Right lobe of liver (tissue), 6 donors: Measurements from ENCODE around the gene GAL3ST3. TPM values are rescaled to one million over a fixed set of nuclear protein-coding genes. Genes with fewer than 3 reads are reported as not detected.
A peak's percentile ranks its signal among the peaks of the same experiment; 100 is the strongest.

ENCODE experiments used
- ATAC-seq, 4 donors: fragments of 200-7000 bp; cut with Tn5 transposase; one replicate each; pipeline ENCODE4 v1.9.1; 2020; ENCODE audit warnings: mild to moderate bottlenecking in 4 of 4, moderate library complexity in 4 of 4
- DNase-seq, 3 donors: peaks; one replicate each; pipeline ENCODE4 v3.0.0-alpha.2; 2020
- H3K27ac ChIP-seq, 3 donors: fragments of 200-600 bp; one replicate each; pipeline ENCODE4 v1.8.0; 2022
- H3K27me3 ChIP-seq, 2 donors: fragments of 200-600 bp; one replicate each; pipeline ENCODE4 v1.8.0; 2022
- H3K36me3 ChIP-seq, 4 donors: fragments of 200-600 bp; sonication (generic) in 1 of 4; one replicate each; pipeline versions ENCODE4 v1.5.1 to v1.8.0; 2017 to 2022; ENCODE audit warnings: control low read depth in 1 of 4
- H3K4me1 ChIP-seq, 4 donors: fragments of 200-600 bp; sonication (generic) in 1 of 4; one replicate each; pipeline versions ENCODE4 v1.5.1 to v1.8.0; 2017 to 2022; ENCODE audit warnings: control low read depth in 1 of 4
- H3K4me3 ChIP-seq, 3 donors: fragments of 200-600 bp; one replicate each; pipeline ENCODE4 v1.8.0; 2022
- H3K9me3 ChIP-seq, 4 donors: fragments of 200-600 bp; sonication (generic) in 1 of 4; one replicate each; pipeline versions ENCODE4 v1.5.1 to v1.8.0; 2017 to 2022; ENCODE audit warnings: control low read depth in 1 of 4
- CTCF ChIP-seq, 4 donors: fragments of 200-600 bp in 3 of 4; fragments of 450-650 bp in 1 of 4; IDR thresholded peaks; one replicate each; pipeline versions ENCODE4 v1.5.1 to v1.8.0; 2016 to 2022; ENCODE audit warnings: antibody characterized with exemption in 4 of 4, mild to moderate bottlenecking in 2 of 4
- POLR2A ChIP-seq: fragments of 450-650 bp; IDR thresholded peaks from one replicate; pipeline ENCODE4 v1.6.1; 2017; ENCODE audit warnings: antibody characterized with exemption, mild to moderate bottlenecking
- WGBS: methylation state at CpG from one replicate; pipeline ENCODE4 v1.1.6; 2018; ENCODE audit warnings: low coverage, low lambda C conversion rate; ENCODE audit not compliant: insufficient coverage; ENCODE audit errors: missing lambda C conversion rate; 5-methylcytosine and 5-hydroxymethylcytosine counted together
- intact Hi-C, 2 donors: fragments of 100-400 bp; cut with DNase I; formaldehyde crosslinking; loops; one replicate each; pipeline versions ENCODE4 v1.11.2 to v1.14.1; 2022
- total RNA-seq, 6 experiments: library from RNA; depleted of rRNA in 2 of 6; stranded (reverse); fragments of >200 nt in 2 of 6; fragmentation: NEBNext Ultra II Directional in 3 of 6; extraction: Animal tissue kit (Norgen Biotek cat#: 25700) in 3 of 6; gene quantifications; one replicate each; pipeline versions ENCODE4 v1.1.0 to v1.2.4, GENCODE V29; 2016 to 2023
- donor health status: DM: no; HTN: yes; CAD: no.
- donor health status: DM: no; HTN: no; CAD: no.
- donor health status: DM: no; HTN: no; CAD: no.
- donor health status: DM: no; HTN: yes; CAD: no.
- donor health status: DM: no; HTN: yes; CAD: no.

The GAL3ST3 gene
- total RNA-seq, 6 experiments from 2014 or later, result not detected

GRCh38 chr11:66037327-66037726 is 11.6 kb downstream of the GAL3ST3 start:
- no peaks in the 10 kb centered on the region for H3K27me3 ChIP-seq
- ATAC-seq (peak in 2 of 4 donors; percentile 22 to 38), DNase-seq (peak in 1 of 3 donors; percentile 28)
- no peaks in the 10 kb centered on the region for H3K9me3 ChIP-seq
- TF ChIP-seq CTCF (IDR thresholded peaks at IDR 0.05) (no peak), POLR2A (no peak)
- no peaks in the 10 kb centered on the region for H3K4me1 ChIP-seq
- H3K27ac ChIP-seq, result no peak overlapping the region
- no peak overlapping the region for H3K4me3 ChIP-seq
- intact Hi-C loops, result no loop called here
- WGBS, result 56% methylated on average over 3 of the region's 3 CpGs
- H3K36me3 ChIP-seq, result no peaks in the 10 kb centered on the region

GRCh38 chr11:66036334-66036710 is 12.6 kb downstream of the GAL3ST3 start:
- ATAC-seq, result no peak
- Histone ChIP-seq H3K4me3 (no peak overlapping the region), H3K9me3 (no peaks in the 10 kb centered on the region), H3K27ac (no peak overlapping the region), H3K4me1 (no peaks in the 10 kb centered on the region), H3K27me3 (no peaks in the 10 kb centered on the region), H3K36me3 (no peaks in the 10 kb centered on the region)
- TF ChIP-seq POLR2A, result no peak
- no peak for TF ChIP-seq CTCF (IDR thresholded peaks at IDR 0.05)
- no peak for DNase-seq
- 74% methylated on average over 5 of the region's 5 CpGs for WGBS
- intact Hi-C loops, result no loop called here

DNA sequence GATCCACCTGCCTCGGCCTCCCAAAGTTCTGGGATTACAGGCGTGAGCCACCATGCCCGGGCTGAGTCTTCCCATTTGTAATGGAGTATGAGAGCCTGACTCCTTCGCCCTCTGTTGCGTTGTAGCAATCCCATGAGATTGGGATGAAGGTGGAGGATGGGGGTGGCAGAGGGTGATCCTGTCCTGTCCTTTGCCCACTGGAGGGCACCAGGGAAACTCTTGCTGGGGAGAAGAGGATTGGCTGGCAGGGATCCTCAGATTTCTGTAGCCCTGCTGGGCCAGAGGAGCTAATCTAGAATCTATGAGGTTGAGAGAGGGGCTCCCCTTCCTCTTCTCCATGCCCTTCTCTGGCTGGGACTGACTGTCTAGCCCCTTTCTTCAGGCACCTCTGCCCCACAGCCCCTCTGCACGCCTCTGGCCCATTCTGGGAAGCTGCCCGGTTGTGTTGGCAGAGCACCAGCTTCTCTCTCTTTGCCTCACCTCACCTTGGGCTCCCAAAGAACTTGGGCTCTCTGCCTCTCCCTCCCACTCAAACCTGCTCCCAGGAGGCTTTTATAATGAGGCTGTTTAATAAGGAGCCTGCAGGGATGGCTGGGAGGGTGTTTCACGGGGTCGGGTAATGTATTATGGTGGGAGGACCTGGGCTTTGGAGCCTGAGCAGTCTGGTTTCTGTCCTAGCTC is 13.2 kb downstream of the GAL3ST3 start:
- intact Hi-C loops, result no loop called here
- Histone ChIP-seq H3K27me3 (no peaks in the 10 kb centered on the region), H3K4me3 (no peak overlapping the region), H3K36me3 (no peaks in the 10 kb centered on the region), H3K27ac (no peak overlapping the region), H3K9me3 (no peaks in the 10 kb centered on the region), H3K4me1 (no peaks in the 10 kb centered on the region)
- DNase-seq (no peak), ATAC-seq (no peak)
- WGBS, result 40% methylated on average over 1 of the region's 9 CpGs
- TF ChIP-seq POLR2A (no peak), CTCF (IDR thresholded peaks at IDR 0.05) (no peak)

DNA sequence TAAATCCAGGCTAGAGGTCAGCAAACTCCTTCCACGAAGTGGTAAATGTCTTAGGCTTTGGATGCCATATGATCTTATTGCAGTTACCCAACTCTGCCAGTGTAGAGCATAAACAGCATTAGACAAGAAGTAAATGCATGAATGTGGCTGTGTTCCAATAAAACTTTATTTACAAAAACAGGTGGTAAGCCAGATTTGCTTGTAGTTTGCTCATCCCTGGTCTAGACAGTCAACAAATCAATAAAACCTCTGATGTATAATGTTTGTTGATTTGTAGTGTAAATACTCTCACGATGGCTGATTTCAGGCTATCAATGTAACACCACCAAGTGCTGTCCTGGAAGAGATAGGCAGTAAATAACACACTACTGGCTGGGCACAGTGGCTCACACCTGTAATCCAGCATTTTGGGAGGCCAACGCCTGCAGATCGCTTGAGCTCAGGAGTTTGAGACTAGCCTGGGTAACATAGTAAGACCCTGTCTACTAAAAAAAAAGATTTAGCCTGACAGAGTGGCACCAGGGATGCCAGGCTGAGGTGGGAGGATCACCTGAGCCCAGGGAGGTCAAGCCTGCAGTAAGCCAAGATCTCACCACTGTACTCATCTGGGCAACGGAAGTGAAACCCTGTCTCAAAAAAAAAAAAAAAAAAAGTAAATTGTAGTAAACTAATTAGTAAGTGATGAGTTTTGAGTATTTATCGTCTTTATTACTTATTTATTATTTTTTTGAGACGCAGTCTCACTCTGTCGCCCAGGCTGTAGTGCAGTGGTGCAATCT is 15.8 kb downstream of the GAL3ST3 start:
- ATAC-seq (peak in 2 of 4 donors; percentile 62 to 63), DNase-seq (no peak)
- intact Hi-C loops, result no loop called here
- H3K27me3 ChIP-seq, result no peaks in the 10 kb centered on the region
- no peaks in the 10 kb centered on the region for H3K9me3 ChIP-seq
- TF ChIP-seq CTCF (IDR thresholded peaks at IDR 0.05), result no peak
- TF ChIP-seq POLR2A, result no peak
- 57% methylated on average over 8 of the region's 8 CpGs for WGBS
- no peaks in the 10 kb centered on the region for H3K4me1 ChIP-seq
- H3K36me3 ChIP-seq, result no peaks in the 10 kb centered on the region
- no peak overlapping the region for H3K4me3 ChIP-seq
- H3K27ac ChIP-seq, result no peak overlapping the region
